GOT3 (cell line): ENCODE measurements around the gene RNU5B-1.
"Not testable (repeated sequence)": the region's sequence is repeated elsewhere in the genome, so short reads cannot be mapped to it uniquely, and the experiment has no call there.

Experiments used
- DNase-seq: peaks from one replicate; lab custom pipeline; 2025; ENCODE audit warnings: mixed read lengths; lab: John Stamatoyannopoulos, UW

The RNU5B-1 gene

GRCh38 chr15:65304381-65305149 lies at the start of gene RNU5B-1:
TSS of gene RNU5B-1 (plus strand) at chr15:65304677.
- peak; percentile 77 for DNase-seq

- DNase-seq = no peak
These were observed 49.7 kb upstream of the RNU5B-1 start for GRCh38 chr15:65254758-65255157.

GRCh38 chr15:65255486-65256140 lies 48.9 kb upstream of the RNU5B-1 start:
- DNase-seq = no peak

DNA sequence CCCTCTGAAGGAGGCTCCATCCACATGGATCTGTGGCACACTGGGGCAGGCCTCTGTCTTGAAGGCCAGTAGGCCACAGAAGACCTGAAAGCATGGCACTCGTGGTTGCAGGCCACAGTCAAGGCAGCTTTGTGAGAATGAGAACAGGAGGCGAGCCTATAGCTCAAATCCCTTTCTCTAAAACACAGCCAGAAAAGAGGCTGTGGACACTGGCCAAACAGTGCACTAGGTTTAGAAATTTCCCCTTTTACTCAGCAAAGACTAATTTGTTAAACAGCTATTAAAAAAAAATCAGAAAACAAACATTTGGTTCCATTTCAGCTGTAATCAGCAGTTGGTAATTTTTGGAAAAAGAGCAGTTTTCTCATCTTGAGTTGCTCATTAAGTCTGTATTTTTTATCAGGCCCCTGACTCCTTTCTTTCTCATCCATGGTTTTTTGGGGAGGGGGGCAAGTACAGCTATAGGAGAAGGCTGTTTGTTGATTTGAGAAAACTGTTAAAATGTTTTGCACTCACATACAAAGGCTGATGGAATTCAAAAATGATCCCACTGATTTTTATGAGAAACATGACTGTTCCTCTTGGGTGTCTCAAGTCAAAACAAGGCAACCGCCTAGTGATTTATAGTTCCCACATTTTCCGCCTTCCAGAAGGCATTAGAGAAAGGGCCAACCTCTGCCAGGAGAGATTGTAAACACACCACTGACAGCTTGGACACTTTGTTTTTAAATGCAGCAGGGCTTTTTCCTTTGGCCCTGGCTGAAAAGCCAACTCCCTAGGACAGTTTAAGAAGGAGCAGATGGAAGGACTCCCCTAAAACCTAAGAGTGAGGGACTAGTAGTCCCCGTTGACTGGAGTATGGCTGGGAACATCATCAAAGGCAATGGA lies 45.9 kb upstream of the RNU5B-1 start:
- DNase-seq = no peak

DNA sequence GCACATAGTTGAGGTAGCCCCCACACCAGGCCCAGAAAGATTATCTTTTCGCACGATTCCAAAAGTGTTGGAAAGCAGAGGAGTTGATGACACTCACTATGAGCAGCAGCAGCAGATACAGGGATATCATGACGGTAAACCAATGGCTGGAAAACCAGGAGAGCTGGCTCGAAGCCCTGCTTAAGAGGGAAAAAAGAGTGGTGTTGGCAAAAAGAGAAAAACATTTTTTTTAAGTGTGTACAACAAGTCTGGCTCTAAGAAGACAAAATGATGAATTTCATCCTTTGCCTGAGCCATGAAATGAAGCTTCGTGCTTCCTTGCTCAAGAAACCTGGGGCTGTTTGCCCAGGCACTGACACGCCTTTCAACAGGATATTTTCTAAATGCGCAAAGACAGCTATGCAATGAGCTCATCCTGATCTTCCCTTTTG lies 45.1 kb upstream of the RNU5B-1 start:
- DNase-seq = no peak

DNA sequence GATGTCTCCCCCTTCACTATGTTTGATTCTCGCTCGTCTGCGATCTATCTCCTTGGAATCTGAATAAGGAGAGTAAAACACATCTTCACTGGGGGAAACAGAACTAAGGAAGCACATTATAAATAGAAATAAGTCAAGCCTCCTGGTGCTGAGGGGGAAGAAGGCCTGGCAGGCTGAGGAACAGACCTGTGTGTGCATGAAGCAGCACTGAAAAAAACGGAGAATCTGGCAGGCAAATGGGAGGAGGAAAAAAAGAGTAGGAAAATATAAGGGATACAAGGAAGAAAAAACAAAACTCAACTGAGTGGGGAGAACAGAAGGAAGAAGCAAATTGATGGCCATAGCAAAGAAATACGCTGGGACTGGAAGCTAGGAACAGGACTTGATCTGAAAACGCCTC lies 43.5 kb upstream of the RNU5B-1 start:
- DNase-seq = no peak

- DNase-seq = no peak
These were observed 41.2 kb upstream of the RNU5B-1 start for GRCh38 chr15:65263313-65263712.

- DNase-seq = no peak
These were observed 39.5 kb upstream of the RNU5B-1 start for GRCh38 chr15:65264863-65265430.

DNA sequence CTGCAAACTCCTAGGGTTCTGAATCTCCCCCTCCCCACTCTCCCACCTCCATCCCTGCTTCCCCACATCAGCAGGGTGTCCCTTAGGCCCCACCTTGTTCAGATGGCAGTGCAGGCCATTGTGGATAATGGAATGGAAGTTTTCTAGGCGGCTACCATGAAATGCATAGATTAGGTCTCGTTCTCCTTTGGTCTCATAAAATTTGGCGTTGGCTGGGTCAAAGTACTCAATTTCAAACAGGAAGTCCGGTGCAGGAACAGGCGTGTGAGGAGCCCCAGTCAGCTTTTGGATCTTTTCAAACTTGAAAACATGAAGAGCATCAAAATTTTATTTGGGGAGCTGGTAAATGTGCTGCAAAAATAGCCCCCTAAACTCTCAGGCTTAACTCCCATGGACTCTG lies 38.0 kb upstream of the RNU5B-1 start:
- no peak for DNase-seq

DNA sequence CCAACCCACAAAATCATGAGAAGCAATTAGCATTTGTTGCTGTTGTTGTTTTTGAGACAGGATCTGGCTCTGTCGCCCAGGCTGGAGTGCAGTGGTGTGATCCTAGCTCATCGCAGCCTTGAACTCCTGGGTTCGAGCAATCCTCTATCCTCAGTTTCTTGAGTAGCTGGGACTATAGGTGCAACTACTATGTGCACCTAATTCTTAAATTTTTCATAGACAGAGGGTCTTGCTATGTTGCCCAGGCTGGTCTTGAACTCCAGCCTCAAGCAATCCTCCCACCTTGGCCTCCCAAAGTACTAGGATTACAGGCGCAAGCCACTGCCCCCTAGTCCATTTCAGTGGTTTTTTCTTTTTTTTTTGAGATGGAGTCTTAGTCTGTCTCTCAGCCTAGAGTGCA lies 36.1 kb upstream of the RNU5B-1 start:
- DNase-seq = no peak

- DNase-seq = not testable (repeated sequence)
These were observed 33.5 kb upstream of the RNU5B-1 start for GRCh38 chr15:65270811-65271545.

GRCh38 chr15:65275104-65275727 lies 29.3 kb upstream of the RNU5B-1 start:
- DNase-seq = no peak

- no peak for DNase-seq
These were observed 28.8 kb upstream of the RNU5B-1 start for GRCh38 chr15:65275728-65276126.

DNA sequence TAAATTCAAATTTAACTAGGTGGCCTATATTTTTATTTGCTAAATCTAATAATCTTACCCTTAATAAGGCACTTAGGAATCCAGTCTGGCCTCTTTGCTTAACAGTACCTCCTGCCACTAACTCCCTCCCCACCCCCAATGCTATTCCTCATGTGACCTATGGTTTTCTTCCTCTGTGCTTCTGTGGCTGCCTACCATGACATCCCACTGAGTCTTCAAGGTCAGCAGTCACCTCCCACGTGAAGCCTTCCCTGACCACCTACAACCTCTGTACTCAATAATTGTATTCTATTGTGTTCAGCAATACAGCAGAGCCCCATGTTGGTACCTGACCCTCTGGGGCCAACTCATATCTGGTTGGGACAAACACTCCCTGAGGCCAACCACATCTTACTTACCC lies 27.5 kb upstream of the RNU5B-1 start:
- no peak for DNase-seq

GRCh38 chr15:65278480-65278879 lies 26.0 kb upstream of the RNU5B-1 start:
- DNase-seq = no peak

GRCh38 chr15:65285291-65286068 lies 19.0 kb upstream of the RNU5B-1 start:
- no peak for DNase-seq

GRCh38 chr15:65286069-65286703 lies 18.3 kb upstream of the RNU5B-1 start:
- DNase-seq = no peak

GRCh38 chr15:65286704-65287519 lies 17.6 kb upstream of the RNU5B-1 start, which contains the start of gene PARP16:
TSS of gene PARP16 (minus strand) at chr15:65286883. CDS start at chr15:65286426, 457 bp downstream.
- peak; percentile 55 for DNase-seq

DNA sequence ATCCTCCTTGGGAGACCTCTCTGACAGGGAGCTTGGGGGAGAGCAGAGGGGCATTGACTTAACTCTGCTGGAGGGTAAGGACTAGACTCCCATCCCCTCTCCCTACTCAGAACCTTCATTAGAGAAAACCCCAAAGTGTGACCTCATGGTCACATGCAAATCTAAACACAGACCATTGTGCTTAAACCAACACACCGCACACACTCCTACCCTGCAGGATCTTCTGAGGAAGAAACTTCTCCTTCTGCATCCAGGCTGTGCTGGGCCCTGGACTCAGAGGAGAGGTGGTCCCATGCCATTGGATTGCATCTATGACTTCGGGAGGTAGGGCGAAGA lies 17.0 kb upstream of the RNU5B-1 start:
- DNase-seq = no peak
